ENCODE results near the gene DHRS12. TPM values are rescaled to one million over a fixed set of nuclear protein-coding genes. Genes with fewer than 3 reads are reported as not detected.

DHRS12 gene
- total RNA-seq, 1 experiment from 2014 or later: 8.8 TPM

DNA sequence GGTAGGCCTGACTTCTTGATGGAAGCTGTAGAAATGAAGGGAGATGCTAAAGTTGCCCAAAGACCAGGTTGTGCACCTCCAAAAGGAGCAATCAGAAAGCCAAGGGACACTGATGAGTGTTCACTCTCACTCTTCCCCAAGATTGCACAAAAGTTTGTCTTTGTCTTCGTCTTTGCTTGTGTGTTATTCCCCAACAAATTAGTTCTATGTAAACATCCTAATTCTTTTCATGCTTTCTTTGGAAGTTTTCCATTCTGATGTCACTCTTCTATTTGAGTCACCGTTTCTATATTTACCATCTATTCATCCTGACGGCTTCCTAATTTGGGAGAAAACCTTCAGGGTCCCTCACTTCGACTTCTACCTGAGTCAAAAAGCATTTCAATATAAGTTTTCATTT lies 44.7 kb upstream of the DHRS12 start:
- no peak for DNase-seq
- no peaks in the 10 kb centered on the region for H3K27me3 ChIP-seq (ENCODE audit: insufficient read depth, low read length)
- H3K4ac ChIP-seq (ENCODE audit: low read depth, low read length): no peak overlapping the region
- H3K9me3 ChIP-seq (ENCODE audit: control insufficient read depth, low read depth, low read length): no peaks in the 10 kb centered on the region
- H2BK120ac ChIP-seq (ENCODE audit: low read depth, low read length, poor library complexity, severe bottlenecking): no peak overlapping the region
- no peak overlapping the region for H3K56ac ChIP-seq (ENCODE audit: insufficient read length, low read depth, low read length)
- no peak overlapping the region for H3T11ph ChIP-seq (ENCODE audit: low read length)
- H2AK5ac ChIP-seq (ENCODE audit: insufficient read length, low read length): no peak overlapping the region
- no peaks in the 10 kb centered on the region for H3K4me1 ChIP-seq (ENCODE audit: insufficient read depth, low read length)
- no peaks in the 10 kb centered on the region for H3K79me1 ChIP-seq (ENCODE audit: insufficient read depth, low read depth, low read length, poor library complexity, severe bottlenecking)
- no peak overlapping the region for H2BK12ac ChIP-seq (ENCODE audit: insufficient read length, low read depth, low read length)
- H3K9ac ChIP-seq (ENCODE audit: extremely low read depth, insufficient read length, low read length): no peak overlapping the region
- H2BK5ac ChIP-seq (ENCODE audit: insufficient read length, low read length): no peak overlapping the region
- peaks cover 9 to 12% of the 10 kb centered on the region in 2 experiments for H3K4me1 Mint-ChIP-seq
- no peak overlapping the region for H2AFZ ChIP-seq (ENCODE audit: low read length)
- no peaks in the 10 kb centered on the region for H3K23me2 ChIP-seq (ENCODE audit: insufficient read length, low read depth, low read length, poor library complexity, severe bottlenecking)
- H2BK20ac ChIP-seq (ENCODE audit: low read depth, low read length, poor library complexity, severe bottlenecking): no peak overlapping the region
- no peak overlapping the region for H3K27ac ChIP-seq (ENCODE audit: insufficient read length, low read depth, low read length)
- H3K27ac Mint-ChIP-seq: no peak overlapping the region
- no CpG with 5 or more reads among the region's 4 CpGs for WGBS (ENCODE audit: extremely low coverage, insufficient read length, low lambda C conversion rate)
- no peak overlapping the region for H4K5ac ChIP-seq (ENCODE audit: insufficient read length, low read depth, low read length)
- H3K9me3 Mint-ChIP-seq: peaks cover 10 to 11% of the 10 kb centered on the region in 2 experiments; a peak in 4 of 5 replicates
- H4K20me1 ChIP-seq (ENCODE audit: control insufficient read depth, insufficient read depth, insufficient read length): no peaks in the 10 kb centered on the region
- H3K4me3 Mint-ChIP-seq: no peak overlapping the region
- H3K79me2 ChIP-seq (ENCODE audit: insufficient read depth, low read length): no peaks in the 10 kb centered on the region
- TF ChIP-seq, protein P1, sequence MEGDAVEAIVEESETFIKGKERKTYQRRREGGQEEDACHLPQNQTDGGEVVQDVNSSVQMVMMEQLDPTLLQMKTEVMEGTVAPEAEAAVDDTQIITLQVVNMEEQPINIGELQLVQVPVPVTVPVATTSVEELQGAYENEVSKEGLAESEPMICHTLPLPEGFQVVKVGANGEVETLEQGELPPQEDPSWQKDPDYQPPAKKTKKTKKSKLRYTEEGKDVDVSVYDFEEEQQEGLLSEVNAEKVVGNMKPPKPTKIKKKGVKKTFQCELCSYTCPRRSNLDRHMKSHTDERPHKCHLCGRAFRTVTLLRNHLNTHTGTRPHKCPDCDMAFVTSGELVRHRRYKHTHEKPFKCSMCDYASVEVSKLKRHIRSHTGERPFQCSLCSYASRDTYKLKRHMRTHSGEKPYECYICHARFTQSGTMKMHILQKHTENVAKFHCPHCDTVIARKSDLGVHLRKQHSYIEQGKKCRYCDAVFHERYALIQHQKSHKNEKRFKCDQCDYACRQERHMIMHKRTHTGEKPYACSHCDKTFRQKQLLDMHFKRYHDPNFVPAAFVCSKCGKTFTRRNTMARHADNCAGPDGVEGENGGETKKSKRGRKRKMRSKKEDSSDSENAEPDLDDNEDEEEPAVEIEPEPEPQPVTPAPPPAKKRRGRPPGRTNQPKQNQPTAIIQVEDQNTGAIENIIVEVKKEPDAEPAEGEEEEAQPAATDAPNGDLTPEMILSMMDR (conservative IDR thresholded peaks at IDR 0.05): no peak
- H3K23ac ChIP-seq (ENCODE audit: insufficient read length, low read depth, low read length): no peak overlapping the region
- no peak overlapping the region for H2BK15ac ChIP-seq (ENCODE audit: low read depth, low read length)
- peaks cover 4% of the 10 kb centered on the region for H3K27me3 Mint-ChIP-seq (ENCODE audit: low read depth)
- H3K14ac ChIP-seq (ENCODE audit: insufficient read depth, low read length): no peak overlapping the region
- H4K8ac ChIP-seq (replicated peaks; ENCODE audit: insufficient read length, low read depth, low read length): no peak overlapping the region
- H3K18ac ChIP-seq (ENCODE audit: insufficient read length, low read depth, low read length): no peak overlapping the region
- no peak overlapping the region for H3K4me2 ChIP-seq (ENCODE audit: insufficient read depth, insufficient read length, low read length)
- H4K91ac ChIP-seq (ENCODE audit: insufficient read length, low read depth, low read length): no peak overlapping the region
- peaks cover 0 to 3% (median 0%) of the 10 kb centered on the region in 3 experiments; a peak in 1 of 7 replicates for H3K36me3 Mint-ChIP-seq (ENCODE audit: insufficient read depth in 1 of 3, low read depth in 3 of 3)
